Measurements from ENCODE around the gene CA10.

CA10 gene

DNA sequence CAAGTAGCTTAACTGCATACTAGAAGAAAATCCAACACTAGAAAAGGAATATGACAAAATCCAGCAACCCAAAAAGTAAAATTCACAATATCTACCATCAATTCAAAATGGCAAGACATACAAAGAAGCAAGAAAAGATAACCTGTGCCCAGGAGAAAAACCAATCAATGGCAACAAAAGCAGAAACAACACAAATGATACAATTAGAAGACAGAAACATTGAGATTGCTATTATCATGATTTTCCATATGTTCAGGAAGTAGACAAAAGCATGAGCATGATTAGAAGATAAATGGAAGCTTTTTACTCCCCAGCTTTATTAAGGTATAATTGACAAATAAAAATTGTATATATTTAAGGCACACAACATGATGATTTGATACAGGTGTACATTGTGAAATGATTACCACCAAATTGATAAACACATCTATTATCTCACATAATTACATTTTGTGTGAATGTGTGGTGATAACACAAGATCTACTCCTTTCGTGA, 117.3 kb downstream of the CA10 start:
- DNase-seq = no peak

DNA sequence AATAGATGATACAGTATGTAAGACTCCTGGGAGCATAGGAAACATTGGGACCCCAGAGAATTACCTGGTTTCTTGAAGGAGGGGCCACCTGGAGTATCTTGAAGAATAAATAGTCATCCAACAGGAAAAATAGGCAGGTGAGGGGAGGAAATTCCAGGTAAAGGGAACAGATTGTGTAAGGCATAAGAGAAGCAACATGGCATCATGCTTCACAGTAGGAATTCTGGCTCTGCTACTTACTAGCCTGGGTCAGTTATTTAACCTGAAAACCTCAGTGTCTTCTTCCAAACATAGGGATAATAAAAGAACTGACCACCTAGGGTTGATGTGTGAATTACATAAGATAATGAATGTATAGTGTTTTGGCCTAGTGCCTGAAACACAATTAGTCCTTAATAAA, 122.1 kb downstream of the CA10 start:
- DNase-seq = no peak

DNA sequence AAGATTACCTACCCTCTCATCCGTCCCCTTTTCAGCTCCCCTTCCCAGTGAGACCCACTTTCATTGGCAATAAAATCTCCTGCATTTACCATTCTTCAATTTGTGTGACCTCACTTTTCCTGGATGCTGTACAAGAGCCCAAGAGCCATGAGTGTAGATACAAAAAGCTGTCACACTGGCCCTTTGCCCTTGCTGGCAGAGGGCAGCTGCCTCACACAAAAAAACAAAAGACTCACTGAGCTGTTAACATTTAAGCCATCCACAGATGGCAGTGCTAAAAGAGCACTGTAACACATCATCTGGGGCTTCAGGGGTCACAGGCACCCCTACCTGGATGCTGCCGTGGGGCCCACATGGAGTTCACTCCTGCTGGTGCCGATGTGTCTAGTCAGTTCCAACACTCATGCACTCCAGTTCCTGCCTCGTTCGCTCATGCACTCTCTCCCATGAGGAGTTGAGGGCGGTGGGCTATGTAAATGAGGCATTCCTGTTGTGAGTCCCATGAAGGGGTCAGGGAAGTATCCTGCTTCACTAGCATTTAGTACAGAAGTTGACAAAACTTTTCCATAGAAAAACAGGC, 123.1 kb downstream of the CA10 start:
- no peak for DNase-seq

DNA sequence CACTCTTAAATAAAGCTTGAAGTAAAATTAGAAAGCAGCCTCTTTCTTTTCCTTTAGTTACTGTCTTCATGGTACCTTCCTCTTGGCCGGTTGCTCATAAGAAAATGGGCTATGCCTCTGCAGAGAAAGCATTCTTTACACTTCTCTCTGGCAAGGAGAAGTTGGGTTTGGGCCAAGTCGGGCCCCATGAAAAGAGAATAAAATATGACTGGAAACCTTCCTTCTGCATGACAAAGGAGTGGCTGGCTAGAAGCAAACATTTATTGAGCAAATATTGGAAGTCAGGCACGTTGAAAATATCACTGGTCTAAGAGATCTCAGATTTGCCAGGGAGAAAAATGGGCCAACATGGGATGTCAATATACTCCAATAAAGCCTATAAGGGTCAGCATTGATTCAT, 126.1 kb downstream of the CA10 start:
- no peak for DNase-seq

DNA sequence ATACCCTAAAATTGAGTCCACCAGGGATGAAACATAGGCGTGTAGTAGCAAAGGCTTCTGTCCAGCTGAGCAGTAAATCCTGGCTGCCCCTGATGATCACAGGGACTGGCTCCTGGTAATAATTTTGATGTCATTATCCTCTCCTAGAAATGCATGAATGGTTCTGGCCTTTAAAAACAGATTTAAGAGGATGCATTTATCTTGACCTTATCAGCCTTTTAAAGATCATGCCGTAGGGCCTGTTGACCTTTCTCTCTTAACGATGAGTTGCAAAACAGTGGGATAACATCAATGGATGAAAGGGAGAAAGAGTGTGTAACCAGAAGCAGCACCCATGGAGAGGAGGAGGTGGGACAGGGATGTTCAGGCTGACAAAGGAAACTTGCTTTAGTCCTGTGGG, 128.5 kb downstream of the CA10 start:
- no peak for DNase-seq

DNA sequence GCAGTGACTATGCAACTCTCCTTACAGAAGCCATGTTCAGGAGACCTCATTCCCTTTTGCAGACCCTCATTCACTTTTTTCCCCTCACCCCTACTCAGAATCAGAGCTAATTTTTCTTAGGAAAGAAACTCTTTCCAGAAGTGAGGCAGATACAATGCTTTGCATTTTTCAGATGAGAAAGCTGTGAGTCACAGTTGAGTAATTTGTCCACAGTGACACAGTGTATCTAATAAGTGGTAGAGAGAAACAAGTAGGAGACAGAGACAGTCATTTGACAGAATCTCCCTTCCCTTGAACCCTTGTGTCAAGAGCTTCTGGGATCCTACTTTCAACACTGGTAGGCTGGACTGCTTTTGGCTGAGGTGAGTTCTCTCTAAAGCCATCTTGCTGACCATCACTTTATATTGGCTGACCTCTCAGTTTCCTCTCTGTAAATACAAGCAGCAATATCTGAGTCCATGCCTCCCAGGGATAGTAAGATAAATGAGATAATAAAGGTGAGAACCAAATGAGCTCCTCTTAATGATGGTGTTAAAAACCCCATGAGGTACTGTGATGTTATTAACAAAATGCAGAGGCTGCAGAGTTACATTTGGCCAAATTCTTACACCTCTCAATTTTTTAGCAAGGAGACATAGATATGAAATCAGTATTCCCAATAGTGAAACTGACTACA, 130.8 kb downstream of the CA10 start:
- DNase-seq = no peak

DNA sequence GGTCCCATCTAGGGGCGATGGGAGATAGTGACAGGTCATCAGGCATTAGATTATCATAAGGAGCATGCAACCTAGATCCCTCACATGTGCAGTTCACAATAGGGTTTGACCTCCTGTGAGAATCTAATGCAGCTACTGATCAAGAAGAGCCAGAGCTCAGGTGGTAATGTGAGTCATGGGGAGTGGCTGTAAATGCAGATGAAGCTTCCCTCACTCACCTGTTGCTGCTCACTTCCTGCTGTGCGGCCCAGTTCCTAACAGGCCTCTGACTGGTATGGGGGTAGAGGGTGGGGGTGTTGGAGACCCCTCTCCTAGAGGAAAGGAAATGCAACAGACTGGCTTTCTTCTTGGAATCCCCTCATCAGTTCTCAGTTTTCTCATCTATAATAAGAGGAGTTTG, 131.4 kb downstream of the CA10 start:
- DNase-seq = no peak

DNA sequence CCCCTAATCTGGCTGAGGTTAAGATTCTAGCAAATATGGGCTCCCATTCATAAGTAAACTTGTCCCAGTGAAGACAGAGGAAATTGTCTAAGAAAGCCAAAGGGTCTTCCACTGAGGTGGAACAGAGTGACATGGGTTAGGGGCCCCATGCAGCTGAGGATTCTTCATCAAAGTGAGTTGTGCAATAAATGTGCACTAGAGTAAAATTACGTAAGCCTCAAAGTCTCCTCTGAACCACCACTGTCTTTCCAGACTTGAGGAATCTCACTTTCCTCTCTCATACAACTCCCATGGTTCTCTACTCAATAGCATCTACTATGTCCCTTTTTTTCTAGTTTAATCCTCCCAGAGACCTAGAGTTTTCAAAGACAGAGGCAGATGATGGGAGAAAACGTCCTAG, 132.4 kb downstream of the CA10 start:
- DNase-seq = no peak

DNA sequence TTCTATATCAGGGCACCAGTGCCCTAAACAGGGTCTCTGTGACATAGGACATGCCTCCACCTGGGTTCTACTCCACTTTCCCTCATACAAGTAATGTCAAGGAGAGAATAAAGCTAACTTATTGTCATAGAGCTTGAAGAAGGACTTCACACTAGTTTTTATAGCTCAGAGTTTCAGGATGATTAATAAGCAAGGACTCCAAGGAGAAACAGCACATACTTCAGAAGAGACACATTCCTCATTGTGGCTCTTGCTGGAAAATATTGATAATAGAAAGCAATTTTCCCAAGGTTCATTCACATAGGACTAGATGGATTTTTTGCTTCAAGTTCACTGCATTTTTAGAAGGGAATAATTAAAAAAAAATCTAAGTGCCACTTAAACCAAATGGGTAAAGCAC, 133.3 kb downstream of the CA10 start:
- no peak for DNase-seq

DNA sequence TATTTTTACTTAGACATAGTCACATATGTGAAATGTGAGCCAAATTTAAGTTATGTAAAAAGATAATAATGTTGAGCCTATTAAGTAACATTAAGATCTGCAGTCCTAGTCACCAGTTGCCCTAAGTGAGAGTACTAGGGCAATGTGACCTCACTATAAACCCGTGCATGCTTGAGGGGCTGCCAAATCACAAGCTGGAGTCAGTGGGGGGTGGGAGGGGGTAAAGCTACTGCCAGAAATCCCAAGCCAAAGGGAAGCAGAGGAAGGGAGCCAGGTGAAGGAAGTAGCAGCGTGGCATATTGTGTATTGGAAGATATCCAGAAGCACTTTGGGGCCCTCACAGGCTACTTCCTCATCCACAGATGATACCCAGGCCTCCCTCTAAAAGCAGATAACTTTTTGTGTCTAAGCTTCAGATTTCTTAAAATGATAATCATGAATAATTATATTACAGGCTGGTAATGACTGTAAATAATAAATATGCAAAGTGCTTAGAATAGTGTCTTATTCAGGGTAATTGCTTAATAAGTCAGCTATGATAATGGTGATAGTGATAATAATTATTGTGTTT, 134.1 kb downstream of the CA10 start:
- no peak for DNase-seq

DNA sequence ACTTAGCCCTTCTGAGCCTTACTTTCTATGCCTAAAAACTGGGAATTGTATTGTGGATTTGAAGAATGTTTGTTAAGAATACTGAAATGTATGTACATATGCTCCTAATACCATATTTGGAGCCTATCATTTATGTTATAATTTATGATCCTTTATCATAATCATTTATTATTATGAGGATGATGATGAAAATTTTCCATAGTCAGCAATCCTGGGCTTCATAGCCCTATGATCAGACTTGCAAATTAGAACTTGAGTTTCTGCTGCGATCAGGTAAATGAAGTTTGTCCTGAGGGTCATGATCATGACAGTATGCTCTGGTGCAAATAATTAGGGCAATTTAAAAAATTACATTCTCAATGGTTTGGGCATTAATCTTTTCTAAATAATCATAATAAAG, 147.4 kb downstream of the CA10 start:
- DNase-seq = no peak

DNA sequence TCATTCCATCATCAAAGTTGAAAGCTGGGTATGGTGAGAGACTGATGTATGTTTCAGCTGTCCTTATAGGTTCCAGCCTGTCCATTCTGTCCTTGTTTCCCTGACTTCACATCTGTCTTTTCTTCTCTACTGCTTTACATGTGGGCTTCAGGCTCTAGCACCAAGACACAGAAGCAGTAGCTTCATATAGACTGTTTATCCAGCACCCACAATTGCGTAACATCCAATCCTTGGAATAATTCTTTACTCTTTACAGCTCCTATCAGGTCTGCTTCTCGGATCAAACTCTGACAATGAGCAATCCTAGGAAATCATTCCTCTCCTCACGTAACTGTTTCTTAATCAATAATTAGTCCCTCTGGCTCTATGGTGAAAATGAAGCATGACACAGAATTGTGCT, 158.9 kb downstream of the CA10 start:
- no peak for DNase-seq

DNA sequence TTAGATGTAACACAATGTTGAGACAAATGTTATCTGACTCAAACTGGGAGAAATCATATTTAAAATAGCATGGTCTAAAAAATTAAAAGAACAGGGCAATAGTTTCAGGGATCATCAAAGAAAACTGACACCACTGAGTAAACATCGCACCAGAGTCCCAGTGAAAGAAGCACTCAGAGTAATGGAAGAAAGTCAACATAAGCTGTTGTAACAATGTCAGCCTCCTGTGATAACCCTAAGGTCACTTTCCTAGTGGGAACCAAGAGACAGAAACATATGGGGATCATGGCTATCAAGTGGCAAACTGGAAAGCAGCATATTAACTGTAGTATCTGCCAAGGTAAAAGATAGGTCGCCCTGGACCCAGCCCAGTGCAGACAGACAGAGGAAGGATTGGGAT, 160.8 kb downstream of the CA10 start:
- no peak for DNase-seq

DNA sequence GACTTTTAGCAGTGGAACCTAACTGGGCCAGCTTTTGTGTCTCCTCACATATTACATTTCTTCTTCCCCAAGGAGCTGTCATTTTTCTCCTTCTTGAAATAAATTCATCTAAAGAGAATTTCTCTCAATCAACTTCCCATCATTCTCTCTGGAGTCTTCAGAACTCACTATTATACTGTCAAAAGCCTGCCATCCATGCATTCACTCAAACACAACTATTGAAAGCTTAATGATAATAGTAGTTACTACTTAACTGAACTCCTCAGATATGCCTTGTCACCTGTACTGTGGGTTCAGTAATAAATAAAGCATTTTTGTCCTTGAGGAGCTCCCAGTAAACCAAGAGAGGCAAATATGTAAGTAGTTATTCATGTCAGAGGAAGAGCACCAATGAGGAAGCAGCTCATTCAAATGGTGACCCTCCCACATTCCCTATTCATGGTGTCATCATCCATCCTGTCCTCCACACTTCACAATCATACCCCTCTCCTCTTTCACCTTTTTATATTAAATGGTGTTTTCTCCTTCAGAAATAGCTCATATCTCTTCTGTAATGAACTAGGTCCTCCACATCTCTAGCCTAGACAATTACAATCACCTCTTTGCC, 162.6 kb downstream of the CA10 start:
- no peak for DNase-seq

DNA sequence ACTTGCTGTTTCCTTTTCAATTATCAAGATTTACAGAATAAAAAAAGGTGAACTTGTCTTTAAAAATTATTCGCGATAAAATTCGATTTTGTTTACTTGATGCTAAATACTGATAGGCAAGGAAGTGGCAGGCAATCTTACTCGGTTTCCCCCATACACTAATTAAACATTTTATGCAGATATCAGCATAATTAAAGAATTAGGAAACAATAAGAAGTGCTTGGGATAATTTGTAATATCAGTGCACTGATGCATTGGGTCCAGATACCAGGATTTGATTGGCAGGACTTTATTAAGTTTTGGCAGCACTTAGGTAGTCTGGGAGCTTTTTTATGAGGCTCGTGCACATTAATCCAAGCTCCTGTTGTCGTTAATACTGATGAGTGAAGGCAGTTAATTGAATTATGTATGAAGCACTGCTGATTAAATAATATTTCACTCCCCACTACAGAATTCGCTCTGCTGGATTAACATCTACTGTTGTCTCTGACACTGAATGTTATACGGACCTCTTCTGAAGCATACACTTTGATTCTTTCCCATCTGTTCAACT, 165.6 kb downstream of the CA10 start:
- DNase-seq = no peak

DNA sequence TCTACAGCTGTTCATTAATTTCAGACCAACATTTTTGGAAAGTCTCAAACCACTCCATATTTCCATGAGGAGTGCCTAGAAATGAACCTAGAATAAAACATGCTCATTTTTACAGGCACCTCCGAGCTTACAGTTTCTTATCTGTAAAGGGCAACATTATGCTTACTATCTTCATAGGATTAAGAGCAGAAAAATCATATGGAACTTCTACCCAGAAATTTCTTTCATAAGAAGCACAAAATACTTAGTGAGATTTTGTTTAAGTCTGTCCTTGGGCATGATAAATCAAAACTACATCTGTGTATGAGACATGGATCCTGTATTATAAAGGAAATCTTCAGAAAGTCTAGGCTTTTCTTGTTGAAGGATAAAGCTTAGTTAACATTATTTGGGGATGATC, 187.4 kb downstream of the CA10 start:
- no peak for DNase-seq

DNA sequence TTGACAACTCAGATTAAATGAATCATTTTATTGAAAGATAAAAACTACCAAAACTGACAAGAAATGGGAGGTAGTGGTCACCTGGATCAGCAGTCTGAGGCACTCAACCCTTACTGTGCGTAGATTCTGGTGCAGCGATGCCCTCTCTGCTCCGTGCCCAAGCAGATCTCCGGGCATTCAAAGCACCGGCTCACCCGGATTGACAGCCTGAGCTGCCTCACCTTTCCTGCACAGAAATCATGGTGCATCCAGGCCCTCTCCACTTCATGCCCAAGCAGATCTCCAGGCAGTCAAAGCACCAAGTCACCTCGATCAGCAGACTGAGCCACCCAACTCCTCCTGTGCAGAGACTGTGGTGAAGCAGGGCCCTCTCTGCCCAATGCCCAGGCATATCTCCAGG, 196.8 kb downstream of the CA10 start:
- no peak for DNase-seq

DNA sequence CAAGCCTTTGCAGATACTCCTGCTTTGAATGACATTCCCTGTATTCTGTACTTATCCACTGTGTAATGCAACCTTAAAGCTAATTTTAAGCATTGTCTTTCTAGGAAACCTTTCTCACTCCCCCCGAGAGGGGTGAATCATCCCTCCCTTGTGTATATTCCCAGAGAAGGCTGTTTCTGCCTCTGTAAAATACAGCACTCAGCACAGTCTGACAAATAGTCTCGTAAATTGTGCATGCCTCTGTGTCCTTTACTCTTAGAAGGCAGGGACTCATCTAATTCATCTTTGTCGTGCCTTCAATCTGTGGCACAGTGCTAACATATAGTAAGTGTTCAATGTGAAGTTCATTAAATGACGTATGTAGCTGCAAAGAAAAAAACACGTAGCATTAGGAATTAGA, 200.7 kb downstream of the CA10 start:
- no peak for DNase-seq

DNA sequence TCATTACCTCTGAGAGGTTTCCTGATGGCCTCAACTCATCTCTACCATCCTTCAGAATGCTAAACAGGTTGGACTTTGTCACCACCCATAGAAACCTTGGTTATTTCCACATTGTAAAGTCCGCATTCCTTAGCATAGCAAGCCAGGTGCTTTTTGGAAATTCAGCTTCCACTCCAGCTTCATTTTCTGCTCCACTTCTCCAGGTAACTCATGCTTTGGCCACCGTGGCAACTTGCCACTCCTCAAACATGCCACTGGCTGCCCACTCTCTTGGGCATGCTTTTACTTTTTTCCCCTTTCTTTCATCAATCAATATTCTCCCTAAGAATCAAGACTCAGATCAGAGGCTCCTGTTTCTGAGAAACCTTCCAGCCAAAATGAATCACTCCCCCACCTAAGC, 203.3 kb downstream of the CA10 start:
- no peak for DNase-seq

DNA sequence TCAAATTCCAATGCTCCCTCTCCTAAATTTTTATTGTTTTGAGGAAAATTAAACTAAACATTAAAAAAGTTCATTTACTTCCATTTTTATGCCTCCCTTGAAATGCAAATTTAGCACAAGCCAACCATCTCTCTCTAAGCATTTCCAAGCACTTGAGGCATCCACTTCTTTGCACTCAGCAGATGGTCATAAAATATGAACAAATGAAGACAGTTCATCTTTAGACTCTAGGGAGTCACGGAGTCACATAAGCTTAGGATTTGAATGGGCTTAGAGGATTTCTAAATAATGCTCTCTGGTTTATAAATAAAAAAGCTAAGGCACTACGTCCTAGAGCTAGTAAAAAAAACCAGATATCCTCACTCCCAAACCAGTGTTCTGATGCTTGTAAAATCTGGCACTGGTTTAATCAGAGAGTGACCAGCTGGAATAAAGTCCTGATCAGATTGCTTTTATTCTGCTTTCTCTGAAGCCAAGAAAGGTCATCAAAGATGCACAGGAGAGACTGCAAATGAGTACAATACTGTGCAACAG, 204.2 kb downstream of the CA10 start:
- DNase-seq = no peak

DNA sequence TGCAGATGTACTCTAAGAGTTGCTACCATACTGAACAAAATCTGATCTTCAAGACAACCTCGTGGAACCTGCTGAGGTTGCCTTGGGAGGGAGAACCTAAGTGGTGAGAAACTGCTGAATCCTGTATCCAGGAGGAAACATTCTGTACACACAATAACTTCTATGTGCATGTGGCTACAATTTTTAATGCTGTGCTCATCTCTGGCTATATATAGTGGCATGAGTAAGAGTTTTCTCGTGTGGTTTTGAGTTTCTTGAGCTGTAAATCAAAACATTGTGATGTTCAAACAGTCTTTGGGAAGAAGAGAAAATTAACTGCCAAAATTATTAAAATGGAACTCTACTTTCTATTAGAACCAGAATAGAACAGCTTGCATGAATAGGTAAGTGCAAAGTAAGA, 206.8 kb downstream of the CA10 start:
- no peak for DNase-seq

DNA sequence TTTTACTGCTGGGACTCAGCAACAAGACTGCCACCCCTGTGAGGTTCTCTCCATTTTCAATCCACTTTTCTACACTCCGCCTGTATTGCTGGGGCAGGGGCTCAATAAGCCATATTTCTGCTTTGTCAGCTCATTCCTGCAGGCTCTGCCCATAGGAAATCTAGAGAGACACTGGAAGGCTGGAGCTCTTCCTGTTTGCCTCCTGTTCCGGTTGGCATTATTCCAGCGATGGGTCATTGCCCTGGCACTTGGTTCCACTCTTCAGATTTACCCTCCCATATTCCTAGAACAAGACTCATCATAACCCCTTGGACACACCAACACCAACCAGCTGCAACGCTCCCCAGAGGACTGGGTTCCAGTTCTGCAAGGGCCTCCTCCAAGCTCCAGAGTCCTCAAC, 210.4 kb downstream of the CA10 start:
- no peak for DNase-seq

DNA sequence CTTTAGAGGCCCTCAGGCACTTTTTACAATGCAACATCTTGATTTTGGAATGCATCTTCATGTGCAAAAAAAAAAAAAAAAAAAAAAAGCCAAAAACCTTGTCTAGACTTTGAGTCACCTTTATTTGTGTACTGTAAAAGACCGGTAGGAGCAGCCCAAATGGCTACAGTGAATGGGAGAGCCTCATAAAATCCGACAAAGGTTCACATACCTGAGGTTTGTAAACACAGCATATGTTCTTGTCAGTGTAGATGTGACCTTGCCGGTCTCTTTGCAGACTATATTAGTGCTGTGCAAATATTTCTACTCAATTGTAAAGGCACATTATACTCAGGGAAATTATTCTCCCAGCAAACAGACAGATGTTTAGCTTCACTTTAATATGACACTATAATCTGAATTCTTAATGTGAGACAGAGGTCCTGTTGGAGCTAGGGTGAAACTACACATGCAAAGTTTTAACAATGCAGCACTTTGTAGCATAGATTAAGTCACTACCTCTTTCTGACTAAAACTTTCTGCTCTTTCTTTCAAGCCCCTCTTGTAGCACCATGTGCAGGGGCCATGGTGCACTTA, 211.3 kb downstream of the CA10 start:
- no peak for DNase-seq
